IPS DF 6.9 (cell line): Measurements from ENCODE around the gene GATA6.
"Not testable (repeated sequence)": the region's sequence is repeated elsewhere in the genome, so short reads cannot be mapped to it uniquely, and the experiment has no call there.

ENCODE experiments used
- DNase-seq: peaks from one replicate; pipeline ENCODE4 v3.0.0-alpha.2; 2013; ENCODE audit warnings: low read depth, low spot score
- H3K27ac ChIP-seq: one replicate; pipeline ENCODE4 v1.5.1; 2013; ENCODE audit warnings: low read length, control low read depth
- H3K27me3 ChIP-seq: 2 replicates; pipeline ENCODE4 v1.6.1; 2013; ENCODE audit warnings: mild to moderate bottlenecking, low read length; ENCODE audit not compliant: control insufficient read depth, insufficient read depth
- H3K36me3 ChIP-seq: 2 replicates; pipeline ENCODE4 v1.6.1; 2013; ENCODE audit warnings: low read length; ENCODE audit not compliant: control insufficient read depth, insufficient read depth
- H3K4me1 ChIP-seq: 2 replicates; pipeline ENCODE4 v1.6.1; 2013; ENCODE audit warnings: low read length; ENCODE audit not compliant: control insufficient read depth, insufficient read depth
- H3K4me3 ChIP-seq: 2 replicates; pipeline ENCODE4 v1.5.1; 2013; ENCODE audit warnings: mild to moderate bottlenecking, low read length
- H3K9me3 ChIP-seq: 2 replicates; pipeline ENCODE4 v1.6.1; 2013; ENCODE audit warnings: low read length, inconsistent platforms; ENCODE audit not compliant: control insufficient read depth, insufficient read depth
- WGBS: extraction: QIAGEN DNeasy Blood & Tissue Kit; methylation state at CpG from one replicate; pipeline ENCODE4 v1.1.7; 2013; ENCODE audit warnings: mixed read lengths, missing lambda C conversion rate; ENCODE audit not compliant: insufficient read length, insufficient coverage; 5-methylcytosine and 5-hydroxymethylcytosine counted together

GATA6 gene

DNA sequence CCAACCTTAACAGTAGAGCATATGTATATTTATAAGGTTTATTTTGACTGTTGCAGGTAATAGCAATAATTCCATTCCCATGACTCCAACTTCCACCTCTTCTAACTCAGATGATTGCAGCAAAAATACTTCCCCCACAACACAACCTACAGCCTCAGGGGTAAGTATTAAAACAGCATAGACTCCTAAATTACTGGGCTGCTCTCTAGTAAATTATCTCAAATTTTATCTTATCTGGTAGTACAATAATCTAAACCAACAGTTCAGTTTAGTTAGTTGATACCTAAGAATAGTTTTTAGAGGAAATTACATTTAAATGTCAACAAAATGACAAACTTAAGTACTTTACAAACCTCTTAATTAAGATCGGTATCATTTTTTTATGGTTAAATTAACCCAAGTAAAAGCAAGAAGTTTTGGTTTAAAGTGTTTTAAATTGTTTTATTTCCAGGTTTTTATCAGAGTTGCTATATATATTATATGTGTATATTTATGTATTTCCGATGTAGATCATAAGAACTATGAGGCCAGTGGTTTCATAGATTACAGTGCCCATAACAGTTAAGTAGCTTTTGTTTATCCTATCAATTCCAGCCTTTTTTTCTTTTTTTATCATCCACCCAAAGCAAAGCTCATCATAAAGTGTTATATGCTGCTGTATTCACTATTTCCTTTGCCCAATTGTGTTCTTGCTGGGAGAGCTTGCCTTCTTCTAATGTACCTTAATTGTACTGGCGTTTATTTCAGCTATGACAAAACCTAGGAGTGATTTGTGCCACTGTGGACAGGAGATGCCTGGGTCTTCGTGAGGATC, 13.7 kb downstream of the GATA6 start:
- WGBS: no CpG with 5 or more reads among the region's 4 CpGs
- H3K27ac ChIP-seq: no peak overlapping the region
- H3K36me3 ChIP-seq: no peaks in the 10 kb centered on the region
- H3K27me3 ChIP-seq: peaks cover 12% of the 10 kb centered on the region
- no peaks in the 10 kb centered on the region for H3K9me3 ChIP-seq
- DNase-seq: no peak
- no peaks in the 10 kb centered on the region for H3K4me1 ChIP-seq
- H3K4me3 ChIP-seq: no peak overlapping the region

DNA sequence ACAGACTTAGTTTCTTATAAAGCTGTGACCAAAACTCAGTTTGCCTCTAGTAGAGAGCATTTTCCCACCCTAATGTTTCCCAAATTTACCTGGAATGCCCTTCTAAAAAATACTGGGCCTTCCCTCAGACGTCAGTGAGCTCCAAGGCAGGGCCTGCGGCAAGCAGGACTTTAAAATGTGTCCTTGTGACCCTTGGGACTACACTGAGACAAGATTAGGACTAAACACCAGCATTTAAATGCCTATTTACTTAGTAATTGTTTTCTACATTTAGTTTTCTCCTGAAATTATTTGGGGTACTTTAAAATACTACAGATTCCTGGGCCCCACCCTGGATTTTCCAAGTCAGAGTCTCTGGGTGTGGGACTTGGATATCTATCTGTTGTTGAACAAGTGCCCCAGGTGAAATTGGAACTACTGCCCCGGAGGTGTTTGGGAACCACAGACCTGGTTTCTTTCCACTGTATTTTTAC, 14.3 kb downstream of the GATA6 start:
- Histone ChIP-seq H3K4me3 (no peak overlapping the region), H3K9me3 (no peaks in the 10 kb centered on the region), H3K27me3 (peaks cover 9% of the 10 kb centered on the region), H3K27ac (no peak overlapping the region), H3K4me1 (no peaks in the 10 kb centered on the region), H3K36me3 (no peaks in the 10 kb centered on the region)
- no CpG with 5 or more reads among the region's 3 CpGs for WGBS
- DNase-seq: no peak

DNA sequence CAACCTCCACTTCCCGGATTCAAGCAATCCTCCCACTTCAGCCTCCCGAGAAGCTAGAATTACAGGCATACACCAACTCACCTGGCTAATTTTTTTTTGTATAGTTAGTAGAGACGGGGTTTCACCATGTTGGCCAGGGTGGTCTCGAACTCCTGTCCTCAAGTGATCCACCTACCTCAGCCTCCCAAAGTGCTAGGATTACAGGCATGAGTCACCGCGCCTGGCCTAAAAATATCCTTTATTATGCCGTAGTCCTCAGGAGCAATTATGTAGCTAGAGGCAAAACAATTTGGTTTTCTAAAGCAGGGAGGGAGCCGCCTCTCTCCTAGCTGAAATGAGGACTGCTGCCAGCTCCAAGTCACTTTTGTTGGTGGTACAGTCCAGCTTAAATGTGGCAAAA, 15.2 kb downstream of the GATA6 start:
- not testable (repeated sequence) for H3K36me3 ChIP-seq, DNase-seq, H3K27ac ChIP-seq, H3K4me3 ChIP-seq, H3K9me3 ChIP-seq, H3K4me1 ChIP-seq, H3K27me3 ChIP-seq
- WGBS: no CpG with 5 or more reads among the region's 8 CpGs

DNA sequence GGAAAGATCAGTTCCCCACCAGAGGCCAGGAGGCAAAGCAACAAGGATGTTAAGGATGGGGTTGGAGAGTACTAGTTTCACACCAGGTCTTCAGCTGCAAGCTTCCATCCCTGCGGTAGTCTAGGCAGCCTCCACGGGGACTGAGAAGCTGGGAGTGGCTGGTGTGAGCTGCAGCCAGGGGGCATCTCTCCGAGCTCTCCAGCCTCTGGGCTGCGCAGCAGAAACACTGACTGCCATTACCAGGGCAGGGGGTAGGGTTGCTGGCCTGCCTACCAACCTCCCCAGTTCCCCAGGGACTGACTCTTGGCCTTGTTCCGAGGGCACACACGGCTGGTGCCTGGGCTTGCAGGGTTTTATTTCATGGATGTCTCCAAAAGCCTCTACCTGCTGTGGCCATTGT, 15.9 kb downstream of the GATA6 start:
- Histone ChIP-seq H3K9me3 (no peaks in the 10 kb centered on the region), H3K27me3 (no peaks in the 10 kb centered on the region), H3K4me1 (no peaks in the 10 kb centered on the region), H3K27ac (no peak overlapping the region), H3K4me3 (no peak overlapping the region), H3K36me3 (no peaks in the 10 kb centered on the region)
- no peak for DNase-seq
- no CpG with 5 or more reads among the region's 6 CpGs for WGBS

DNA sequence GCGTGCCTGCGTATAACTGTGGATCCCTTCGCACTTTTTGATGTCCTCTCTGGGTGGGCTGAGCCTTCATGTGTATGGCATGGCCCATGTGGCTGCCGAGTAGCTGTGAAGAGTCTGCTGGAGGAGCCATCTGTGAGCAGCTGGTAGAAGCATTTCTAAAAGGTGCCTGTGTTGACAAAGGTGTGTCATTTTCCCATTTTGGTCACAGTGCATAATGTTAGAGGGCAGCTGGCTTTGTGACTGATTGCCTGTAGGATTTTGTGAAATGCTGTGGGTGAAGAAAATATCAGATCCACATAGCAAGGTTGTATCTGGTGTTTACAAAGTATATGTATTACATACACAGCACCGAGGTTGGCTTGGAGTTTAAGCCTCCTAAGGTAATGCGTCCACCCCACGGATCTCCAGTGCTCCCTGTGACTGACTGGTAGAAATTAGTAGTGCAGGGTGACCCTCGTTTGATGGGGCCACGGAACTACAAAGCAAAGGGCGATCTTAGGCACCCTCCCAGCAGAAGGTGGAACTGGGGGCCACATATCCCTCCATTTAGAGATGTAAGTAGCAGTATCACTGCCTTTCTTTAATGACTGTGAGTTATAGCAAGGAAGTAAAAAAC, 16.5 kb downstream of the GATA6 start:
- WGBS: no CpG with 5 or more reads among the region's 10 CpGs
- Histone ChIP-seq H3K36me3 (no peaks in the 10 kb centered on the region), H3K4me1 (no peaks in the 10 kb centered on the region), H3K9me3 (no peaks in the 10 kb centered on the region), H3K27me3 (no peaks in the 10 kb centered on the region), H3K4me3 (no peak overlapping the region), H3K27ac (no peak overlapping the region)
- no peak for DNase-seq

DNA sequence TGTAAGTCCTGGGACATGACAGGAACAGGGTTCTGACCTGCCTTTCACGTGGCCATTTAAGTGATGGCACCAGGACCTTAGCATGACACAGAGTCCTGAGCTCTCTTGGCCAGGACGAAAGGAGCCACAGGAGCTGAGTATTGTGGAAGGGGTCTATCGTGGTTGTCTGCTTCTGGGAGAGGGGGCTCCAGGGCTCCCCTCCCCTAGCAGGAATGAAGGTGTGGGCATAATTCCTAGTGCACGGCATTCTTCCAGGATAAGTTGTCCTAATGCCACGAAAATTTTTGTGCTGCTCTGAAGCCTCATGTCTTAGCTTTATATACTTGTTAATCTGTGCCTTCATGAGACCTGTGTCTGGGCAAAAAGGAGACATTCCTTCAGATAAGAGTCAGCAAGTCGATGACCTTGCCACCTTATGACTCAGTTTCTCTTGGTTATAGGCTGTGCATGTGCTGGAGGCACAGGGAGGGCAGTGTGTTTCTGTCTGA, 17.1 kb downstream of the GATA6 start:
- H3K27me3 ChIP-seq: no peaks in the 10 kb centered on the region
- H3K36me3 ChIP-seq: no peaks in the 10 kb centered on the region
- WGBS: no CpG with 5 or more reads among the region's 6 CpGs
- H3K27ac ChIP-seq: no peak overlapping the region
- DNase-seq: no peak
- no peak overlapping the region for H3K4me3 ChIP-seq
- H3K4me1 ChIP-seq: no peaks in the 10 kb centered on the region
- H3K9me3 ChIP-seq: no peaks in the 10 kb centered on the region

DNA sequence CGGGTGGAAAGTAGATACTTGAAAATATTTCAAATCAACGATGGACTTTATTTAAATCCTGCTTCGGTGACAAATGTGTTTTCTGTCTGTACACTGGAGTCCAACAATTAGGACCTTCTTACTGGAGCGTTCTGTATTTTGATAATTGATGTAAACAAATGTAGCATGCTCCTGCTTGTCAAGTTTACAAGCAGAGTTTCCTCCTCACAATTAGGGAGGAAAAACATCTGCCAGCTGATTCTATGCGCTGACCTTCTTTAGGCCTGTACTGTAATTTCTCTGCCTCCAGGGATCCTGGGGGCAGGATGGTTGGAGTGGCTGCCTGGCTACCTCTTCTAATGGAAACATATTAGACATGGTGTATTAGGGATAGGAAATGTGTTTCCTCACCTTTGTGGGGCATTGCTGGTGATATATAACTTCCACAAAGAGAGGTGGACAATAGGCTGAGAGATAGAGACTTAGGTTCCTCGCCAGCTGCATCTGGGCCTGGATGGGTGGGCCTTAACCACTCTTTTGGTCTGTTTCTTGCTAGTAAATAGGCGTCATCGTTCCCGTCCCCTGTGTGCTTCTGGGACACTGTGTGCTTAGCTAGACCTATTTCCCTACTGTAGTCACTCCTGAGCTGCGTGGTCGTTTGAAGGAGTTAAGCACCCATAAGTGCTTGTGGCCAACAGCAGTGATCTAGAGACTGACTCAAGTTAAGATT, 19.3 kb downstream of the GATA6 start:
- H3K4me1 ChIP-seq: peaks cover 2% of the 10 kb centered on the region; the same call in 1 of the 2 replicates
- H3K36me3 ChIP-seq: no peaks in the 10 kb centered on the region
- H3K27me3 ChIP-seq: no peaks in the 10 kb centered on the region
- H3K4me3 ChIP-seq: no peak overlapping the region
- no CpG with 5 or more reads among the region's 11 CpGs for WGBS
- no peak overlapping the region for H3K27ac ChIP-seq
- no peaks in the 10 kb centered on the region for H3K9me3 ChIP-seq
- DNase-seq: no peak

DNA sequence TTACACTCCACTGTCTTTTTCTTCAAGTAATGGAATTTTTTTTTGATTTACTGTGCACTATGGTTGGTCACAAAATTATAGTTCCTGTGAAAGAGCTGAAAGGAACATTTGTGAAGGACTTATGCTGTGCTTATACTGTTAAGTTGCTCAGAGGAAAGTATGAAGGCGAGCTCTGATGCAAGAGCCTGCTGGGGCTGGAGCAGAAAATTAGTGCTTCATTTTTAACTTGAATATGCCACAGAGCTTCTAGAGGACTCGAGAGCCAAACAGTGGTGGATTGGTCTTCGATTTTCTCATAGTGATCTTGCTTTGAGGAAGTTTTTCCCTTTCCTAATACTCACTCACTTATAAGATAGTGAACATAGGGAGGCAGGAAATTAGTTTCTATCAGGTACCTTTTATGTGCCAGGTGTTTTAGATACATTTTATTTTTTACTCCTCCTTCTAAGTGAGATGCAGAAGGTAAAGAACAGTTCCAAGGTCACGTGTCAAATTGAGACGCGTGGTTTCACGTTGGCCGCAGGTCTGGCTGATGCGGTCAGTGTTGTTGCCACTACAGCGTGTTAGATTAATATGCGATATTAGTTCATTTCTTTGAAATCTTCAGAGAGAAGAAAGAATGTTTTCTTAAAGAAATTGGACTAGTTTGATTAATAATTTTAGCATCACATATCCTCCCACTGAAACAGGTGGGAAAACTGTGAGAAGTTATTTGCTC, 20.2 kb downstream of the GATA6 start:
- no peak for DNase-seq
- WGBS: no CpG with 5 or more reads among the region's 11 CpGs
- Histone ChIP-seq H3K27me3 (no peaks in the 10 kb centered on the region), H3K27ac (no peak overlapping the region), H3K4me1 (peaks cover 2% of the 10 kb centered on the region; the same call in 1 of the 2 replicates), H3K4me3 (no peak overlapping the region), H3K36me3 (no peaks in the 10 kb centered on the region), H3K9me3 (no peaks in the 10 kb centered on the region)

DNA sequence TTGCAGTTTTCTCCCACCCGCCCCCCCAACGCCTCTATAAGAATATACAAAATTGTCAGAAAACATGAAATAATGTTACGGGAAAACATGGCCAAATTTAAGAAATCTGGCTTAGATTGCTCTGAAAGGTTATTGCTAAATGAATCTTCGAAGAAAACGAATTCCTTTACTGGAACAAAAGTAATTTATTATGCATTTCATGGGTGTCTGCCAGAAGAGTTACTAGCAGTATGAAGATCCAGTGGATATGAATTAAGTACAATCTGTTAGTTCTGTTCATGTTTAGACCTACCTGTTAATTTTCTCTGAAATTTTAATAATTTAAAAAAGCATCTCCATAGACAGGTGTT, 21.9 kb downstream of the GATA6 start:
- no peaks in the 10 kb centered on the region for H3K9me3 ChIP-seq
- no peak for DNase-seq
- WGBS: no CpG with 5 or more reads among the region's 5 CpGs
- H3K27ac ChIP-seq: no peak overlapping the region
- no peaks in the 10 kb centered on the region for H3K27me3 ChIP-seq
- H3K4me1 ChIP-seq: peaks cover 2% of the 10 kb centered on the region; the same call in 1 of the 2 replicates
- H3K36me3 ChIP-seq: no peaks in the 10 kb centered on the region
- H3K4me3 ChIP-seq: no peak overlapping the region

DNA sequence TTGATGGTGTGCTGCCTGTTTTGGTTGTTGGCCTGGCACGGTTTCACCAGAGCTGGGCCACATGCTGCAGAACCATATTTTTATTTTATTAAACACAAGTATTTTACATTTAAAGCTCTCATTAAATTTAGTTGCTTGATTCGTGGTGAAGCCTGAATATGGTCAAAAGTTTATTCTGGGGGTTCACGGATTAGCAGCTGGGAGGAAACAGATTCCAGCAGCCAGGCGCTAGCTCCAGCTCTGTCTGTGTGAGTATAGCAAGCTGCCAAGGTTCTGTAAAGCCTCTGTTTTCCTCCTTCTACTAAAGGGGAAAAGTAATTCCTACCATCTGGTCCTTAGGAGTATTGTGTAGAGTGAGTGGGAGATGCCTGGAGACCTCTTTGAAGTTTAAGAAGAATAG, 22.5 kb downstream of the GATA6 start:
- Histone ChIP-seq H3K36me3 (no peaks in the 10 kb centered on the region), H3K4me3 (no peak overlapping the region), H3K9me3 (no peaks in the 10 kb centered on the region), H3K4me1 (peaks cover 2% of the 10 kb centered on the region; the same call in 1 of the 2 replicates), H3K27ac (no peak overlapping the region), H3K27me3 (no peaks in the 10 kb centered on the region)
- WGBS: no CpG with 5 or more reads among the region's 4 CpGs
- DNase-seq: no peak
